GM10847 (cell line): ENCODE data around the gene RPA3.

Source experiments
- POLR2A ChIP-seq: IDR thresholded peaks from 2 replicates; pipeline ENCODE4 v1.6.1; 2011; ENCODE audit not compliant: insufficient read length; ENCODE audit errors: extremely low read depth

The RPA3 gene

DNA sequence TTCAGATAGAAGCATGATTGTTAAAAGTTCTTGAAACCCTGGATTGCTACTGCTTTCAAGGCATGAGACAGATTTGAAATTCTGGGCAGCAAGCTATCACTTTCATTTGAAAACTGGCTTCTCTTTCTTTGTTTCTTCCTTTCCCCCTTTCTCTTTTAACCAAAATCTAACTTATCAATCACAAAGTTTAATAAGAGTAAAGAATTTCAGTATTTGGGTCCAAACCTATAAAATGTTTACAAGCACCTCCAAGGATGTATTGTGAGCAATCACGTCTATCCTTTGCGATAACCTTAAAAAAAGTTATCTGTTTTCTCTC lies 21.6 kb upstream of the RPA3 start:
- TF ChIP-seq POLR2A, result no peak

DNA sequence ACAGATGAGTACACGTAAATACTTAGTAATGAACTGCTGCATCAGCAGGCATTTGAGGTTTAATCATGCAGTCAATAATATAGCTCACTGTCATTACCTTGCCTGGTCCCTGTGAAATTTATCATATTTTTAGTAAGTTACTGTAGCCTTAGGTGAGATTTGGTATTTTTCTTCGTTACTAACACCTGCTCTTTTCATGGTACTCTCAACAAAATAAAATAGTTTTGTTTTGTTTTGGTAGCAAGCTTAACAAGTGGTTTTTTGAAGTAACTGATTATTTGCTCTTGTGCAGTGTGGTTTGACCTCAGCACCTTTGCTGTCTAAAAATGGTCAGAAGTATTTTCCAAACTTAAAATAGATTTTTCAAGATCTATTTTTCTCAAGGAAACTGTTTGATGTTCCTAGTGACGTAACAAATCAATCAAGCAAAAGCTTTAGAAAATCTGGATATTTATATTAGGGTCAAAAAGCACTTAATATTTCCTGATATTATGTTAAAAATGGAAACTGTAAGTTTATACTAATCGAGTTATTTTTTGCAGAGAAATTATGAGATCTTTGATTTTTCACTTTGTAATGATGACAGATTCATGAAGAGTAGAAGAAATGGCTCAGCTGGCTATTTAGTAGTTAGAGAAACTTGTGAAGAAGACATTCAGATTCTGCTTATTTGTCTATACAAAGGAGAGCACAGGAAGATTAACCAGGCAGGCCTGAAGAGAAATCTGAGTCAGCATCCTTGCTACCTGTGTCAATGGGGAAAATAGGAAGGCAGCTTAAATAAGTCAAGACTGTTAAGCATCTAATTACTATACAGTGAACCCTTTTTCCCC lies 21.0 kb upstream of the RPA3 start:
- TF ChIP-seq POLR2A, result no peak

DNA sequence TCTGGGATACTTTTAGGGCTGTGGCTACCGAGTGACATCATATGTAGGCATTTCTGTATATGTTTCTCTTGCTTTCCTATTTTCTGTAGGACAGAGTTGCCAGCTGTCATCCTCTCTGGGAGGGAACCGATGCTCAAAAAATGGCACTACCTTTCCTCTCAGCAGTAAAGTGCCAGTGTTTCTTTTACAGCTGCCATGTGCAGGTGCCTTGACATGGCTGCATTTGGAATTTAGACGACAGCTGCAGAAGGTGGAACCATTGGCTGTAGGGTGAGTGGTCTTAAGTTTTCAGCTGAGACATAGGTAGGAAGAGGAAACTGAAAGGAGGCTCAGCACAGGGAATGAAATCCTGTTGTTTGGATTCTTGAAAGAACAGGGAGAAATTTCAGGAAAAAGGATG lies 20.2 kb upstream of the RPA3 start:
- TF ChIP-seq POLR2A, result no peak

DNA sequence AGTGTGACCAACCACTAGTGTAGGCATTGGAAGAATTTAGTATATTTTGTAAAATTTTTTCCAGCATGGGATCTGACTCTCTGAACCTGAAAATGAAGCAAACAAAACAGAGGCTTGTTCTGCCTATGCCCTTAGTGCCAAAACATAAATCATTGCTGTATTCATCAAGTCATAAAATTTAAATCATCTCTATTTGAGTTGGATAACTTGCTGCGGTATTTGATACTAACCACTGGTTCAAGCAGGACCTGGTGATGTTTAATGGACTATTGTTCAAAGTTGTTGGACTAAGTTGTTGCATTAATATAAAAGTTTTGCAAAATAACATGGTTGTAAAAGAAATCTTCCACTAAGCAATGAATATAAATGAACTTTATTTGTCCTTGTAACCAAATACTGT lies 19.8 kb upstream of the RPA3 start:
- no peak for TF ChIP-seq POLR2A

DNA sequence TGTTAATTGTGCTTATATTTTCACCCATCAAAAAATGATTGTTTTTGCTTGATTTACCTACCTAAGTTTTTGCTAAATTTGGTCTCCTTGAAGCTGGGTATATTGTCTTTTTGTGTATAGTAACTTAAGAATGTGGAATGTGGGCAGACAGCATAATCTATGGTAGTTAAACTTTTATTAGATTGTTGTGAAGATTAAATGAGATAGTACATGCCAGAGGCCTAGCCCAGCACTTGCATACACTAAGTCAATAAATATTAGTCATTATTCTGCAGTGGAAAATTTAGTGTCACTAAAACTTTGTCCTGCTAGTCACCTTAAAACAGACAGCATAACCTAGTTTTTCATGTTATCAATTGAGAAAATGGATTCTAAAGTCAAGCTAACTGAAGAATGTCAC lies 19.3 kb upstream of the RPA3 start:
- no peak for TF ChIP-seq POLR2A

DNA sequence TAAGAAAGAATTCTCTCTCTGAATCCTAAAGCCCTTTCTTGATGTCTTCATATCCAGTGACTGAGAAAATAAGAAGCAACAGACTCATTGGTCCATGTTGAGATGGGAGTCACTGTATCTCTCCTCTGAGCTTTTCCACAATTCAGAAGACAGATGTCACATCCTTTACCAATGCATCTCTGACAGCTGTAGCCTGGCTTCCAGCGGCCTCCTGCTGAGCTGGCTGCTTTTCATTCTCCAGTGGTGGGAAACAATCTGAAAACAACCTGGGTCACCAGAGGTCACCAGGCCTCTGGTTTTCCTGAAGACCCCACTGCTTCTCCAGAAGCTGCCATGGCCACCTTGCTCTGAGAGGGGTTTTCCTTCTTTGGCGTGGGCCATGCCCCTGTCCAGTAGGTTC lies 18.3 kb upstream of the RPA3 start:
- TF ChIP-seq POLR2A, result no peak

DNA sequence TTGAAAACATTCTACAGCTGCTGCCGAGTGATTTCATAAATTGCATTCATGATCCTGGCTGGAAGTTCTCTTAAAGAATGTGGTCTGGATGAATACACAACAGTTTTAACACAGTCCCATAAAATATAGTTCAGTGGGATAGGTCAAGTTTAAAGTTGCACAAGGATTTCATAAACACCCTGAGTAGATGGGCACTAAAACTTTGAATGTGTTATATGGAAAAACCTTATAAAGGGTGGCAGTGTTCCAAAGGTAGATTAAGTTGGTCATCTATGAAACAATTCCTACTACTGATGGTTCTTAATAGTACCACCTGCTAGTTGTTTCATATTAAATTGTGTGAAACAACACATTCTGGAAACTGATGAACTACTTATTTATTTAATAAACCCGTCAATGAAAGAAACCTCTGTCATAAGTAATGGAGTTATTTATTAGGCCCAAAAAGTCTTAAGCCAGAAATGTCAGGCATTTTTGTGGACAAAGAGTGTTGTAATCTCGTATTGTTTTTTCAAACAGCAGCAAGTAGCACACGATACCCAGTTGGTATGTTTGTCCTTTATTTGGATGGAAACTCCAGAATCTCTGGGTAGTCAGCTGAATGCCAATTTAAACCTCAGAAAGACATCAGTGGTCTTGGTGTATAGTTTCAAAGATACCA lies 14.3 kb upstream of the RPA3 start:
- TF ChIP-seq POLR2A, result no peak

DNA sequence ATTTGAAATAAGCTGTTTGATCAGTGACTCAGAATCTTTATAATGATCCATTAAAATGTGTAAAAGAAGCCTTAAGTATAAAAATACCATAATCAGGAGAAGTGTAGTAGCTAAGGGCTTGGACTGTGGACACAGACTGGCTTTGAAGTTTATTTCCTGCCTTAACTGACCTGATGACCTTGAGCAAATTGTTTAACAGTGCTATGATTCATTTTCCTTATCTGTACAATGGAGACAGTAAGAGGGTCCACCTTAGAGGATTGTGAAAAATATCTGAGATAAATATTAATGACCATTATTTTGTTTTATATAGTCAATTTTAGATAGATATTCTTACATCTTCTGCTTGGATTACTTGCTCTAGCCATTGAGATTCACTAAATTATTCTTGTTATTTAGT lies 13.3 kb upstream of the RPA3 start:
- TF ChIP-seq POLR2A, result no peak

DNA sequence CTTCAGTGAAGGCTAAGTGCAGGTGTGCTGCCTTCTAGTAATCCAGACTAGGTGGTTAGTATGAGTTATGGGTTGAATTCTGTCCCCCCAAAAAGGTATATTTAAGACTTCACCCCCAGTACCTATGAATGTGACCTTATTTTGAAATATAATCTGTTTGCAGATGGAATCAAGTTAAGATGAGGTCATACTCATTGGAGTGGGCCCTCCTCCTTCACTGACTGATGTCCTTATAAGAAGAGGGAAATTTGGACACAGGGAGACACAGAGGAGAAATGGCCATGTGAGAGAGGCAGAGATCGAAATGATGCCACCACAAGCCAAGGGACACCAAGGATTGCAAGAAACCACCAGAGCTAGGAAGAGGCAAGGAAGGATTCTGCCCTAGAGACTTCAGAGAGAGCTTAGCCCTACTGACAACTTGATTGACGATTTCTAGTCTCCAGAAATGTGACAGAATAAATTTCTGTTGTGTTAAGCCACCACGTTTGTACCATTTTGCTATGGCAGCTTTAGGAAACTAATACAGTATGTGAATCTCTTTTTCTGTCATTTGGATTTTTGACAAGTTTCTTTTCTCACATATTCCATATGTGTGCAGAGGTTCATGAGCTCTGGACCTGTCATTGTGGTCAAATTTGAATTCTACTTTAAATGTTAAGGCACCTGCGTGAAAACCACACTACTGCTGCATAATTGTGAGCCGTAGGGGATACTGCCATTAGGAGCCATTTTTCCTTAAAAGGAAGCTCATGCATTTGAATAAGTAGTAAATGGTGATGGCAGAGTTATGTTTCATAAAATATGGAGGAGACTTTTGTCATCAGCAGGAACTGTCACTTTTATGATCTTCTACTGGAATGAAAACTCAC lies 2.6 kb upstream of the RPA3 start:
- no peak for TF ChIP-seq POLR2A

DNA sequence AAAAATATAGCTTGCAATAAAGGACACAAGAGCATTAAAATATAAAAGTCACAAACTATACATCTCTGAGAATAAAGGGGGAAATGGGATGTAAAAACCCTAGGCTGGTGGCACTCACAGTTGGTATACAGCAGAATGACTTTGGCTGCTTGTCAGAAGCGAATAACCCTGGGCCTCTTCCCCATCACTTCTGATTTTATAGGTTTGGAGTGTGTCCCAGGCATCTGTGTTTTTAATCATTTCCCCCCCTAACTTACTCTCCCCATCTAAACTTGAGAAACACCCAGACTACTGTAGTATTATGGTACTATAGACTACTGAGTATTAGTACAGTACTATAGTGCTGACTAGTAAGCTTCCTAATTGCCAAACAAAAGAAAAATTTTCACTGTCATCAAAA lies 1.8 kb upstream of the RPA3 start:
- TF ChIP-seq POLR2A, result no peak

DNA sequence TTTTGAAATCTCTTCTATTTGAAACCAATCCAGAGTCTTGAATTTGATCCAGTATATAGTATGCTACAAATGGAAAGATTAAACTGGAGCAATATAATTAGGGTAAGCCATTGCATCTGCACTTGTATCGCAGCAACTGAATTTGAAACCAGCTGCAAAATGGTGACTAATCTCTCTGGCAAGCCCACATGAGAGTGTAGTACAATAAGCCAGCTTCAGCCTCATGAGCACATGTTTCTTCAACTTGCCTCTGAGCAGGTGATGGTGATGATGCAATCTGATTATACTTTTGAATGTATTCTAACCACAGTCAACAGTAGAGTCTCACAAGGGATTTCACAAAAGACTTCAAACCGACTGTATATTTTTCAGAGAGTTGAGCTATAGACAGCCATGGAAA lies 829 bp upstream of the RPA3 start:
- TF ChIP-seq POLR2A, result no peak

DNA sequence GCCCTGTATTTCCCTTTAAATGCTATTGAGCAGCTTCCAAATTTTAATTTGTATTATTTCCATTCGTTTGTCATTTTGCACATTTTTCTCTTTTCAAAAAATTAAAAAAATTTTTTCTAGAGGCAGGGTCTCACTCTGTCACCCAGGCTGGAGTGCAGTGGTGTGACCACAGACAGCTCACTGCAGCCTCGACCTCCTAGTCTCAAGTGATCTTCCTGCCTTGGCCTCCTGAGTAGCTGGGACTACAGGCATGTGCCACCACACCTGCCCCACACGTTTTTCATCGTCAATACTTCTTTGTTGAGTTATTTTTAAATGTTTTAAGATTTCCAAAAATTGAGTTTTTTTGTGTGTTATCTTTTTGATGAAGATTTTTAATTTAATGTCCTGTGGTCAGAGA lies 4.7 kb downstream of the RPA3 start:
- no peak for TF ChIP-seq POLR2A

DNA sequence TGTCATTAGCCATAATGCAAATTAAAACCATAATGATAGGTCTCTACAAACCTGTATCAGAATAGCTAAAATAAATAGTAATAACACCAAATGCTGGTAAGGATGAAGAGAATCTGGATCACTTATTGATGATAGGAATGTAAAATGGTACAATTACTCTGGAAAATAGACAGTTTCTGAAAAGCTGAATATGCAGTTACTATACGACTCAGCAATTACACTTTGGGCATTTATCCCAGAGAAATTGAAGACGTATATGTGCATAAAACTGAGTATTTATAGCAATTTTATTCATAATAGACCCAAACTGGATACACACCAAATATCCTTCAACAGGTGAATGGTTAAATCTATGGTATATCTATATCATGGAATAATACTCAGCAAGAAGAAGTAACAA lies 7.9 kb downstream of the RPA3 start:
- TF ChIP-seq POLR2A, result no peak

DNA sequence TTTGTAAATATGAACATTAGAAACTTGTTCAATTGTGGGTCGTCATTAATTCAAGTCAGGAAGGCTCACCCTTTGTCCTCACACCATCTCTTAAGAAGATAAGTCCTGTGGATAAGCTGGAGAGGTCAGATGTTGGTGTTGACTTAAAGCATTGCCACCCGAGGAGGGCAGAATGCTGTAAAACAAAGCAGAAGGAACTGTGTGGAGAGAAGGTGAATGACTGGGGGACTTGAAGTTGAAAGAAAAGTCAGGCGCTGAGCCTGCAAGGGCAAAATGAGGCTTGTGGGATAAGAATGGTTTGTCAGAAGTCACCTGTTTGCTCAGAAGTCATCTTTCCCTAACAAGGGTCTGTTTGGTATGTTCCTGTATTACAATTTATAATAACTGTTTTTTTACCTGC lies 9.1 kb downstream of the RPA3 start:
- no peak for TF ChIP-seq POLR2A

DNA sequence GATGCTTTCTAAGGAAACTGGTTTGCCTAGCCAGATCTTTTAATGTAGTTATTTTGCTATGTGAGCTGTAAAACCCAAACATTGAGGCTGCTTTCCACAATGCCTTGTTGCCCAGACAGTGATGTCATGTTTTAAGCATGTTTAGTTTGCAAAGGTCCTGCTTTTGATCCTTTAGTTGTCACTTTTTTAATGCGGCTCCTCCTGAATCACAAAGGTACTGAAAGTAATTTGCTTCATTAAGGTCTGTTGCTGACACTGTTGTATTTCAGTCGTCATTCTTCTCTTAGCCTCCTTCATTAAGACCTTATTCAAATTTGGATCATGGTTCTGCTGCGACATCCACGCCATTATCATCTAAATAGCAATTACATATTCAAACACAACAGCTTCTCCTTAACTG lies 10.6 kb downstream of the RPA3 start:
- TF ChIP-seq POLR2A, result no peak

DNA sequence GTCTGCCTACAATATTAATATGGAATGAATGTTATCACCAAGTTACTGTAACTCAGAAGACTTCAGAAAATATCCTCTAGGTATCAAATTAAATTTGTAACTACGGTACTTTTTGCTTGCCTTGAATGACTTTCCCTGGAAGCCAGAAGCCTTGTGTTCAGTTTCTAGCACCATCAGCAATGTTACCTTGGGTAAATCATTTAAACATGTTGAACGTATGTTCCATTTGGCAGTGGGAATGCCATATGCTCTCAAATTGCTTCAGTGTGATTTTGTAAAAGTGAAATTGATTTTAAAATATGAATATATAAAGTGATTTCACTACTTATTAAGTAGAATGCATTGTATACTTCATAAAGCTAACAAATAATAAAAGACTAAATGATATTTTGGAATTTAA lies 11.2 kb downstream of the RPA3 start:
- TF ChIP-seq POLR2A, result no peak
